GM19468 (cell line): ENCODE measurements around the gene EPHB1.
"Not testable (repeated sequence)": the region's sequence is repeated elsewhere in the genome, so short reads cannot be mapped to it uniquely, and the experiment has no call there.

Source experiments
- ATAC-seq: cut with Tn5 transposase; IDR thresholded peaks from one replicate; pipeline ENCODE4 v1.9.1; 2021; ENCODE audit warnings: mild to moderate bottlenecking, moderate library complexity, moderate number of reproducible peaks; ENCODE audit not compliant: unreplicated experiment; ENCODE audit errors: extremely low read depth

The EPHB1 gene

GRCh38 chr3:134775831-134776230 is 19.2 kb upstream of the EPHB1 start:
- no peak for ATAC-seq

DNA sequence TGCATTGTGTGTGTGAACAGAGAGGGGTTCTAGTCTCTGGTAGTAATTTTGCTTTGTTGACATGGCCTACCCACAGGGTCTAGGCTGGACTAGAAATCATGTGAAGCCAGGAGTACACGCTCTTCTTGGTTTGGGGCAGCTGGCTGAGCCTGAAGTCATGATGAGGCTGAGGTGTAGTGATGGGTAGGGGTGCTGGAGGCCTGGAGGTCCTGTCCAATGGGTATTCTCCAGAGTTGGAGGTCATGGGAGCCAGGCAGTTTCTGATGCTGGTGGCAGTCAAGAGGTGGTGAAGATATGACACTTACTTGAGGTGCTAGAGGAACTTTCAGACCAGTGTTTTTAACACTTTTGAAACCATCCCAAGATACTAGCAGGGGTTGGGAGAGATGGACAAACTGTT is 18.5 kb upstream of the EPHB1 start:
- no peak for ATAC-seq

DNA sequence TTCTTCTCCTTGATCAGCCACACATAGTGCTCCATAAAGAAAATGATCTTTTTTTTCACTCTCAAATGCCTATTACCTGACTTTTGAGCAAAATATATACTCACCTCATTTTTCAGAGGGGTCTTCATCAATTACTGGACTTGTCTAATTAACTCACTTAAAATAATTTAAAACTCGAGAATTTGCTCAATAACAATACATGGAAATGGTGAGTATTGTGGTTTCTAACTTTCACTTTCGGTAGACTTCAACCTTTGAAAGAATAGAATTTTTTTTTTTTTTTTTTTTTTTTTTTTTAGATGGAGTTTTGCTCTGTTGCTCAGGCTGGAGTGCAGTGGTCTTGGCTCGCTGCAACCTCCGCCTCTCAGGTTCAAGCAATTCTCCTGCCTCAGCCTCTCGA is 17.7 kb upstream of the EPHB1 start:
- no peak for ATAC-seq

DNA sequence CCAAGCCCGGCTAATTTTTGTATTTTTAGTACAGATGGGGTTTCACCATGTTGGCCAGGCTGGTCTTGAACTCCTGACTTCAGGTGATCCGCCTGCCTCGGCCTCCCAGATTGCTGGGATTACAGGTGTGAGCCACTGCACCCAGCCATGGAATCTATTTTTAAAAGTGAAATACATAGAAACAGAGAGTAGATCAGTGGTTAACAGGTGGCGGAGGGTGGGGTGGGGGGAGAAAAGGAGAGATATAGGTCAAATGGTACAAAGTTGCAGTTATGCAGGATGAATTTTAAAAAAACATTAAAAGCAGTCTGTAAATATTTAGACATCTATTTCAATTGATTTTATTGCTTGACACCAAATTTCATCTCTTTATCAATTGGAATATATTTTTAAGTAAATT is 6.8 kb upstream of the EPHB1 start:
- not testable (repeated sequence) for ATAC-seq

DNA sequence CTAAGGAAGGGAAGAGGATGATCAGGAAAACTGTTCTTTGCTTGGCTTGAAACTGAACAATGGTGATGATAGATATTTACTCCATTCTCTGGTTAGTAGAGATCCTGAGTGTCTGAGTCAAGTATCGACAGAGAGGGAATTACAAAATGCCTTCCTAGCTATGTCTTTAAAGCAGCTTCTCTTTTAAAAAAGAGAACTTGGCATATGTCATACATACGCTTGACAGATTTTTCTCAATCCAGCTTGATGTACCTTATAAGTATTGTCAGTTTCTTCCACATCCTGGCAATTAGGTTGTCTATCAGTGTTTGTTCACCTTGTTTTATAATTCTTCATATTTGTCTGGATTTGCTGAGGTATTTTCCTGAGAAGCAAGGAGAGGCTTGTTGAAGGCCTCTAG is 5.0 kb upstream of the EPHB1 start:
- no peak for ATAC-seq

GRCh38 chr3:134791992-134792391 is 3.1 kb upstream of the EPHB1 start:
- no peak for ATAC-seq

DNA sequence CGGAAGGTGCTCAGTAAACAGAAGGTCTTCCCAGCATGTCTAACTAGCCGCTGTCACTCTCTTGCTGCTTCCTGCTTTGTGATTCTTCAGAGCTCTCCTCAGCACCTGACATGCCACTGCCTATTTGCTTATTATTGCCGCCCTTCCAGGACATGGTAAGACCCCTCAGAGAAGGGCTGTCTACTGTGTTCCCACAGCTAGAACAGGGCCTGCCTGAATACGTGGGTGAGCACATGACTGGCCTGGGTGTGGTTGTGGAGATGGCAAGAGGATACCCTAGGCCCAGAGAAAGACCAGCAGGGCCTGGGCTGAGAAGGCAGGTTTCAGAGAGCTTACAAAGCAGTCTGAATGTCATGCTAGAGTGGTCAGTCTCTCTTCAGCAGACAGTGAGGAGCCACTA is 2.4 kb upstream of the EPHB1 start:
- no peak for ATAC-seq

DNA sequence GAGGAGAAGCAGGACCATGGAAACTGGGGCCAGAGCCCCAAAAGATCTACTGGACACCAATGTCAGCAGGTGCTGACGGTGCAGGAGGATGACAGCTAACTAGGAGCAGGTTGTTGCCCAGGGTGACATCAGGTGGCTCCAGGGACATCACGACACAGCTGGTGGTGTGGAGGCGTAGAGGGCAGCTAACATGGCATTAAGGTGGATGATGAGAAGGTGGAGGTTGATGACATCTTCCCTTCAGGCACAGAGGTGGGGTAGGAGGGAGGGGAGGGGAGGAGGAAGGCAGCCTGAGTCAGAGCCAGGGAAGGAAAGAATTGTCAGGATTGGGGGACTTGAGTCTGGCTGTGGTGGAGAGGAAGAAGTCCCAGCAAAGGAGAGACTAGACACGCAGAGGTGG is 1.5 kb upstream of the EPHB1 start:
- ATAC-seq, result no peak

DNA sequence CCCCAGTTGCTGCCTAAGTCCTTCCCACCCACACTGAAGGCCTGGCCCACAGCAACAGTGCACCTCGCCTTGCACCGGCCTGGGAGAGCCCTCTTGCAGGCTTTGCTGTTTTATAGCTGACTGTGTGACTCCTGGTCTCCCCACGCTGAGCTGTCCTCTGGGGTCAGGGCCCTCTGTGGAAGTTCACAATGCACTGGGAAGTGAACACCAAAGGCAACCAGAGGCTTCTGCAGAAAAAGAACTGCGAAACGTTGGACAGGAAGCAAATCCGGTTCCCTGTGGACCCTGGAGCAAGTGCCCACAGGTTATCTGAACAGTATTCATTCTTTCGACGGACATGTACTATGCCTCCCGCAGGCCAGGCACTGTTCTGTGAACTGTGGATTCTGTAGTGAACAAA is 737 bp upstream of the EPHB1 start:
- no peak for ATAC-seq

DNA sequence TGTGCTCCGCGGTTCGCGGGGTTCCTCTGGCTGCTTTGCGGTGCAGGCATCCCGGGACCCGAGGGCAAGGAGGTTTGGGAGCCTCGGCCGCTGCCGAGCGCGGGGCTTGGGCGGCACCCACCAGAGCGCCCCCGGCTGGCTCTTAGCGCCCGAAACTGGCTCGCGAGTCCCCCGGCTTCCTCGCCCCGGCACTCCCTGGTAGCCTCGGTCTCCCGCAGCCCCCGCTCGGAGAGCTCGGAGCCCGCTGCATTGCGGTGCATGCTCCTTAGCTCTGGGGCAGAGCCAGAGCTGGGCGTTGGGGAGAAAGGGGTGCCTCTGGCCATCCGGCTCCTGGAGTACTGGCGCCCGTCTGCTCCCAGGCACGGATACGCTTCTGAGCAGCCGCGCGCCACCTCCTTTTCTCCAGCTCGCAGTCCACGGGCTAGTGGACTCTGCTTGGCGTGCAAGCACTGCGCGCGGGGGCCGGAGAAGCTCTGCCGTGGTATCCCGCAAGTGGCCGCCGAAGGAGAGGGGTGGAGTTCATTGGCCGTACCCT is 753 bp downstream of the EPHB1 start:
- ATAC-seq, result no peak

GRCh38 chr3:134796281-134797056 is 1.4 kb downstream of the EPHB1 start:
- ATAC-seq, result no peak

GRCh38 chr3:134797057-134797740 is 2.1 kb downstream of the EPHB1 start:
- ATAC-seq, result no peak

DNA sequence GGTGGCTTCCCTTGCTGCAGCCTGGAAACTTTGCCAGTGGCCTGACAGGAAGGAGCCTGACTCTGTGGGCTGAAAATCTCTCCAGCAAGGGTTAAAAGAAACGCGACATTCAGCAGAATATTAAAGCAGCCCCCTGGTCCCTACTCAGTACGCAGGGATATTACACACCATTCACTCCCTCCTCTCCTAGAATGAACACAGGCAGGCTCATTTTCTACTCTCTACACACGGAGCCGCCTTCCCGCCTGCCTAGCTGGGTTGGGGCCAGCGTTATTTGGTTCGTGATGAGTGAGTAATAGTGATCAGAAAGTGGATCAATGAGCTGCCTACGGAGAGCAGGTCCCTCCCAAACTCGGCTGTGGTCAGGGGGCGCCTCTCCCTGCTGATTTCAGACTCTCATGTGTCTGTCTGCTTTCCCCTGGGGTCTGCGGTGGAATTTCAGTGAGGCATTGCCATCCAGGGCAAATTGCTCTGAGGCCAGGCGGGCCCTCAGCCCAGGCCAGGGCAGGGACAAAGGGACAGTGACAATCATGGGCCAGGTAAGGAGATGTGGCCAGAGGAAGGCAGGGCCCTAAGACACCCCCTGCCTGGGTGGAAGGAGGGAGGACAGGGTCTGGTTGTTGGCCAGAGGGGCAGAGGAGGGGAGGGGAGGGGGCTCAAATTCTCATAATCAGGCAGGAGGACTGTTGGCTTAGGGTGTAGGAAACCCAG is 2.8 kb downstream of the EPHB1 start:
- ATAC-seq, result no peak

DNA sequence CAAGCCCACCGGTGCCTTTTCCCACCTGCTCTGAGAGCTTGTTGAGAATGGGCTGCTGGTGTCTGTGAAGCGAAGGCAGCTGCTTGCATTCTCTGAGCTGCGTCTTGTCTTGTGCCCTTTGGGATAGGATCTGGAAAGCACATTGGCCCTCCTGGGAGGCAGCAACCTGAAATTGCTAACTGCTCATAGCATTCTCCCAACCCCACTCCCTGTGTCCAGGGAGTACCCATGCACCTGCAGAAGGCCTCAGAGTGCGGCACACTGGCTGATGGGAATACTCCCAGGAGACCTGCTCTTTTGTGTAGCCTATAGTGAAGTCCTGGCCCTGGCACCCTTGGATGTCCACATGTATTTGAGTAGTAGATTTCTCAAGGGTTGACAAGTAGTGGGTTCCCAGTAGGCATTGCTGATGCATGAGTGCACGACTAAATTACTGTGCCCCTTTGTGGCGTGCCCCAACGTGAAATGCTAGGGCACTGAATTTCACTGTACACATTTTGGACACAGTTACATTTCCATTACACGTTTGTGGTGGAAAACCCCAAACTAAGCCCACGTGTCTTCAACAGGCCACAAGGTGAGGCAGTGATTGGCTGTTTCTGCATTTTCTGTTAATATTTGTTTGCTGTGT is 3.7 kb downstream of the EPHB1 start:
- ATAC-seq, result no peak

- no peak for ATAC-seq
Observed at GRCh38 chr3:134799393-134799792, 4.3 kb downstream of the EPHB1 start.

DNA sequence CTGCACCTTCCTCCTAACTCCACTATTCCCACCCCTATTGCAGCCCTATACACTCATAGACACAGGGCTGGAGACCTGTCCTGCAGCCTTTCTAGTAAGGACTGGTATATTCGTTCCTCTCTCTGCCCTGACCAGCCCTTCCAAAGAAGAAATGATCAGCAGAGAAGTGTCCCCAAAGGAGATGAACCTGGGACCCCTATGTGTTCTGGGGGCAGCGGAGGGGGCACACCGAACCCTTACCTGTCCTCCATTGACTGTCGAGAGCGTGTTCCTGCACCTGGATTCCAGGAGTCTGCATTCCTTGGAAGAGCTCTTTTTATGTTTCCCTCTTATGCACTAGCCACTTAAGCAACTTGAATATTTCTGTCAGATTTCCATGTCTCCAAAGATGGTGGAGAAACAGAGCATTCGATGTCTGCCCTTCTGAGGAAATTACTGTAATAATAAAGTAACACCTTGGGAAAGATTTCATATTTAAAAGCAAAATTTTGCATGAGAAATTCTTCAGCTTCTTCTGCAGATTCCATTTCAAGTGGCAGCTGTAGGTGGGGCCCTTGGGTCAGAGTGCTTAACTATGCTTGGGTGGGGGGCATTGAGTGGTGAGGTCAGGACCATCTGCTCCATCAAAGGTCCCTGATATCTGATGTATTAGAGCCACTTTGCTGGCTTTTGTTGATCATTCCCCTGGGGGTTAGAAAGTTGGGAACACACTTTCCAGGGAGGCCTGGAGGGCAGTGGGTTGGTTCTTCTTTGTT is 6.3 kb downstream of the EPHB1 start:
- no peak for ATAC-seq

- no peak for ATAC-seq
Observed at GRCh38 chr3:134802428-134803050, 7.5 kb downstream of the EPHB1 start.

DNA sequence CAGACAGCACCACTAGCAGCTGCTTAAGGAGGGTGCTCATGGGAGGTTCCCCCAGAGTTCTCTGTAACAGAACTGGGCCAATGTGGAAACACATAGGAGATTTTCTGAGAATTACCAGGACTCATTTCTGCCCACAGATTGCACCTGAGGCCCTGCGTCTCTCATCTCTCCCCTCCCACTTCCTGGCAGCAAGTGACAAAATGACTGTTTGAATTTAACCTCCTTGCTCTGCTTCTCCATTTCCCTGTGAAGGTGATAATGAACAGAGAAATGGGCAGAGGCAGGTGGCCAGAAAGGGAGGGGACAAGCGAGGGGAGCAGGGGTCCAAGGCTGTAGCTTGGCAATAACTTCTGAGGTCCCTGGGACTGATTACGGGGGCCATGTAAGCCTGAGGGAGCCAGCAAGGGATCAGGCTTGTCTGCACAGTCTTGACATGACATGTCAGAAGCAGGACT is 8.0 kb downstream of the EPHB1 start:
- ATAC-seq, result peak; percentile 60

DNA sequence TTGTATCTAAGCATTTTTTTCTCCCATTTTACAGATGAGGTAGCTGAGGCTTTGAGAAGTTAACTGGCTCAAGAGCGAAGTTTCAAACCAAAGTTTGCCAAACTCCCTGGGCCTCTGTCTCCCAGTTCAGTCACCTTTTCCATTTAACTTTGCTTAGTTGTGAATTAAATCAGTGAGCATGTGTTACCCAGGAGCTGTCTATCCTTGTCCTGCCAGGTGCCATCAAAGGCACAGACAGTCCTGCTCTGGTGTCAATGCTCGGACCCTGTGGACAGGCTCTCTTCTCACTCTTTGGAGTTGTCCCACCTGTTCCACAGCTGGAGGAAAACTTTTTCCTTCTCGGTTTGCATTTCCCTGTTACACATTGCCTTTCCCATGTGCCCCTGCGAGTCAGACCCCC is 8.6 kb downstream of the EPHB1 start:
- ATAC-seq, result no peak
